Body of pancreas (tissue), 4 donors: ENCODE results near the gene AAGAB.

Source experiments
- POLR2A ChIP-seq, 3 donors: fragments of 450-650 bp; IDR thresholded peaks; one replicate each; pipeline ENCODE4 v1.6.1; 2016; ENCODE audit warnings: antibody characterized with exemption in 3 of 3, mild to moderate bottlenecking in 2 of 3
- TF ChIP-seq, protein P1 (sequence below), 7 experiments: fragments of 450-650 bp in 4 of 7; fragments of 200-600 bp in 3 of 7; sonication (generic) in 3 of 7; IDR thresholded peaks; one replicate each; pipeline ENCODE4 v1.5.1; 2016 to 2019; ENCODE audit warnings: antibody characterized with exemption in 7 of 7

DNA sequence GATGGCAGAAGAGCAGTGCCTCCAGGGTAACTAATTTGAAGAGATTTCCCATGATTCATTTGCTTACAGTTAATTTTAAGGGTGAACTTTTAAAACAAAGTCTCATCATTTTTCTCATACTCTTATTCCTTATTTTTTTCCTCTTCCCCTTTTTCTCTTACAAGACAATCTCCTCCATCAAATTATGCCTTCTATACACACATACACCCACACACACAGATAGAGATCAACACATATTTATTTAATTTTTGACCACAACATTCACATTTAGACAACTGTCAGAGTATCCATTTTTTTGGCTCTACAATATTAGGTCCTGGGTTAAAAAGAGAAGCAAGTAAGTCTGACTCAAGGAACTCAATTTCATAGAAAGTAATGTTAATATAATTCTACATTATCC lies 37.6 kb downstream of the AAGAB start:
- TF ChIP-seq, protein P1, sequence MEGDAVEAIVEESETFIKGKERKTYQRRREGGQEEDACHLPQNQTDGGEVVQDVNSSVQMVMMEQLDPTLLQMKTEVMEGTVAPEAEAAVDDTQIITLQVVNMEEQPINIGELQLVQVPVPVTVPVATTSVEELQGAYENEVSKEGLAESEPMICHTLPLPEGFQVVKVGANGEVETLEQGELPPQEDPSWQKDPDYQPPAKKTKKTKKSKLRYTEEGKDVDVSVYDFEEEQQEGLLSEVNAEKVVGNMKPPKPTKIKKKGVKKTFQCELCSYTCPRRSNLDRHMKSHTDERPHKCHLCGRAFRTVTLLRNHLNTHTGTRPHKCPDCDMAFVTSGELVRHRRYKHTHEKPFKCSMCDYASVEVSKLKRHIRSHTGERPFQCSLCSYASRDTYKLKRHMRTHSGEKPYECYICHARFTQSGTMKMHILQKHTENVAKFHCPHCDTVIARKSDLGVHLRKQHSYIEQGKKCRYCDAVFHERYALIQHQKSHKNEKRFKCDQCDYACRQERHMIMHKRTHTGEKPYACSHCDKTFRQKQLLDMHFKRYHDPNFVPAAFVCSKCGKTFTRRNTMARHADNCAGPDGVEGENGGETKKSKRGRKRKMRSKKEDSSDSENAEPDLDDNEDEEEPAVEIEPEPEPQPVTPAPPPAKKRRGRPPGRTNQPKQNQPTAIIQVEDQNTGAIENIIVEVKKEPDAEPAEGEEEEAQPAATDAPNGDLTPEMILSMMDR (IDR thresholded peaks at IDR 0.05), result no peak
- no peak for TF ChIP-seq POLR2A (IDR thresholded peaks at IDR 0.05)
